RWPE1 (cell line): Measurements from ENCODE around the gene PRDX2.
A peak's percentile ranks its signal among the peaks of the same experiment; 100 is the strongest.

Experiments used
- CTCF ChIA-PET: fragments of 350-600 bp; sonication (Branson Sonifier 250); formaldehyde crosslinking; extraction: SDS; loops from one replicate; lab custom pipeline; 2021; lab: Yijun Ruan, JAX
- POLR2A ChIA-PET: fragments of 400-600 bp; formaldehyde crosslinking; extraction: SDS; loops from one replicate; lab custom pipeline; 2020; ENCODE audit warnings: antibody characterized with exemption; ENCODE audit not compliant: low non-redundant PET; lab: Yijun Ruan, JAX
- DNase-seq: peaks from one replicate; pipeline ENCODE4 v3.0.0; 2012; ENCODE audit warnings: low spot score
- H3K27ac ChIP-seq: fragments of 450-650 bp; 2 replicates; pipeline ENCODE4 v1.5.1; 2017
- CTCF ChIP-seq: fragments of 450-650 bp; conservative IDR thresholded peaks from 2 replicates; pipeline ENCODE4 v1.5.1; 2017; ENCODE audit warnings: low read depth, mild to moderate bottlenecking

The PRDX2 gene

GRCh38 chr19:12774588-12775555 is 26.7 kb downstream of the PRDX2 start, which contains the start of gene HOOK2:
TSS of gene HOOK2 (minus strand) at chr19:12775552. CDS start at chr19:12775449, 103 bp downstream.
- TF ChIP-seq CTCF, result no peak
- ChIA-PET CTCF (interaction anchor here (1.0 to 1.9 kb wide), 4 partner anchors 14 to 73 kb away, joined by 4 to 10 read pairs (median 6); no protein-coding TSS in a partner anchor), POLR2A (interaction anchor here (1.0 to 4.3 kb wide), 3 partner anchors 15 to 17 kb away, joined by 4 to 120 read pairs (median 7); partner anchors contain the start of gene JUNB)
- H3K27ac ChIP-seq, result peak within 1 kb of the TSS; percentile 99
- peak; percentile 90 for DNase-seq

GRCh38 chr19:12773571-12773970 is 28.0 kb downstream of the PRDX2 start:
- peak; percentile 21 for DNase-seq
- POLR2A ChIA-PET, result interaction anchor here (0.6 to 0.7 kb wide), 2 partner anchors 58 to 64 kb away, joined by 5 to 8 read pairs; no protein-coding TSS in a partner anchor
- H3K27ac ChIP-seq, result peak overlapping the region; percentile 99
- TF ChIP-seq CTCF, result no peak
- CTCF ChIA-PET, result interaction anchor here (0.5 to 1.9 kb wide), 6 partner anchors 13 to 74 kb away, joined by 3 to 10 read pairs (median 4); no protein-coding TSS in a partner anchor

- DNase-seq, result no peak
- H3K27ac ChIP-seq, result peak overlapping the region; percentile 99
- ChIA-PET CTCF (interaction anchor here (0.8 kb wide), 1 partner anchor 24 kb away, joined by 4 read pairs; no protein-coding TSS in a partner anchor), POLR2A (no interaction called here)
- no peak for TF ChIP-seq CTCF
These were observed 29.3 kb downstream of the PRDX2 start for GRCh38 chr19:12772323-12772722.

GRCh38 chr19:12770922-12771321 is 30.7 kb downstream of the PRDX2 start:
- ChIA-PET CTCF (interaction anchor here (0.7 to 1.1 kb wide), 2 partner anchors 13 to 31 kb away, joined by 3 to 4 read pairs; partner anchors contain the start of gene PRDX2), POLR2A (no interaction called here)
- no peak for DNase-seq
- H3K27ac ChIP-seq, result 0 out of 2 replicates have a peak overlapping the region, but pooled peaks have one; percentile 4
- TF ChIP-seq CTCF, result no peak

- no peak for TF ChIP-seq CTCF
- CTCF ChIA-PET, result interaction anchor here (1.1 kb wide), 2 partner anchors 12 to 27 kb away, joined by 4 to 6 read pairs; no protein-coding TSS in a partner anchor
- H3K27ac ChIP-seq, result no peak overlapping the region
- POLR2A ChIA-PET, result no interaction called here
- no peak for DNase-seq
These were observed 31.9 kb downstream of the PRDX2 start for GRCh38 chr19:12769689-12770088.

GRCh38 chr19:12767666-12768065 is 33.9 kb downstream of the PRDX2 start:
- ChIA-PET CTCF (interaction anchor here (1.2 kb wide), 1 partner anchor 10 kb away, joined by 6 read pairs; no protein-coding TSS in a partner anchor), POLR2A (no interaction called here)
- H3K27ac ChIP-seq, result no peak overlapping the region
- DNase-seq, result no peak
- TF ChIP-seq CTCF, result no peak
